HG03196 (cell line): ENCODE measurements around the gene CRYBG2.

ENCODE experiments used
- ATAC-seq: cut with Tn5 transposase; IDR thresholded peaks from one replicate; pipeline ENCODE4 v1.9.1; 2021; ENCODE audit not compliant: unreplicated experiment

CRYBG2 gene

DNA sequence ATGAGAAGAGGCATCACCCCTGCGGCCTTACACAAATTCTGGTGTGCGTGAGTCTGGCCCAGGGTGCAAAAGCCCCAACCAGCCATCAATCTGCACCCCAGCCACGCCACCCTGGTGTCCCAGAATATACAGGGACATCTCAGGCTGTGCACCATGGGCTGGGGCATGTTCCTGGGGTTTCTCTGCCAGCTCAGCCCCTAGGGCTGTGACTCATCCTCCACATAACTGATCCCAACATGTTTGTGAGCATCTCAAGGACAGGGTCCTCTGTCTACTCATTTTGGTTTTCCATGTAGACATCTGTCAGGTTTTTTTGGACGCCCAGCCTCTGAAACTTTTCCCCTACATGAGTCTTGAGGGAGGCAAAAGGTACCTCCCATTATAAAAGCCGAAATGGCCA is 18.1 kb upstream of the CRYBG2 start:
- ATAC-seq = no peak

DNA sequence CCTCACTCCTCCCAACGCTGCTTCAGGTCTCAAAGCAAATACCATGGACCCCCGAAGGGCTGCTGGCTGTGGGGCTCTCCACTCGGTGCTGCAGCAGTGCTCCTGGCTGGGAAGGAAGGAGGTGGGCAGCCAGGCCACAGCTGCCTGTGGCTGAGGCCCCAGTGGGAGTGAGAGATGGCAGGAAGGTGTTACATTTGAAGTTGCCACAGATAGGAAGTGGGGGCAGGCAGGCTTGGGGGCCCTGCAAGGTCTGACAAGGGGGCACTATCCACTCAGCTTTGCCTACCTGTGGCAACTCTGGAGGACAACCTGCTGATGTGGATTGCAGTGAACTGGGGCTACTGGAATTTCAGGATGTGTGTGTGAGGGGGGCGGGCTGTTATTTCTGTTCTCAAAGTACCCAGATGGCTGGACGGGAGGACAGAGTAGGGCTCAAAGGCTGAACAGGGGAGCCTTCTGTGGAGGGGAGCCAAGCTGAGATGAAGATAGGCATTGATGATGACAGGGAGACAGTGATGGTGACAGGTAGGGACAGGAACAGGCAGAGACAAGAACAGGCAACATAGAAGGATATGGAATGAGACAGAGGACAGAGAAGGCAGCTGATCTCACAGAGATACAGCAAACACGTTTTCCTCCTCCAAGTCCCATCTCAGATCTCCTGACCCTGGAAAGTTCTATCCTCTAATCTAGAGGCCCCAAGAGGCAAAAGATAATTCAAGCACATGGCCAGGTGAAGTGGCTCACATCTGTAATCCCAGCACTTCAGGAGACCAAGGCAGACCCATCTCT is 16.9 kb upstream of the CRYBG2 start:
- ATAC-seq = no peak

DNA sequence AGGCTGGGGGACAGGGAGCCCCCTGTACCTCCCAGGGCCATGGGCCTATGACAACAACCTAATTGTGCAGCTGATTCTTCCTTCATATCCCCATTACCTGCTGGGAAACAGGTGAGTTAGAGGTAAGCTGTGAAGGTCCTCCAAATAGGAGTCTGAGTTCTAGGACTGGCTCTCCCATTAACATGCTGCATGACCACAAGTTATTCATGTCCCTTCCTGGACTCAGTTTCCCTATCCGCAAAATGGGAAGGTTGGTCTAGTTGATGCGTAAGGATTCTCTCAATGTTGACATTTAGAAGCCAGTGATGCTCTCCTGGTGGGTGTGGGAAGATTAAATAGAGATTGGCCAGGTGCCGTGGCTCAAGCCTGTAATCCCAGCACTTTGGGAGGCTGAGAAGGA is 14.6 kb upstream of the CRYBG2 start:
- ATAC-seq = no peak

DNA sequence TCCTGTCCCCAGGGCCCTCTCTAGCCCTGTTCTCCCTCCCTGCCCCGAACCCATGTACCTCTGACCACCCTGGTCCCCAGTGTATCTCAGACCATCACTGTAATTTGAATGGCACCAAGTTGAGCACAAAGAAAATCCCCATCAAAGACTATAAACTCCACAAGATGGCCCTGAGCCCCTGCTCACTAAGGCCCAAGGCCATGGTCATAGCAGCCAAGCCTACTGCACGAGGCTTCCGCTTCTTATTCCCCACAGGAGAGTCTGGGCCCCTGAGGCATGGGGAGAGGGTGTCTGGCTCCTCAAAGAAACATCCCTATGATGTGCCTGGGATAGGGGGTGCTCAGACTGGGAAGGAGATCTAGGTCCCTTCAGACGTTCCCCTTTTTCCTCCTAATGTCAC is 14.1 kb upstream of the CRYBG2 start:
- ATAC-seq = no peak

DNA sequence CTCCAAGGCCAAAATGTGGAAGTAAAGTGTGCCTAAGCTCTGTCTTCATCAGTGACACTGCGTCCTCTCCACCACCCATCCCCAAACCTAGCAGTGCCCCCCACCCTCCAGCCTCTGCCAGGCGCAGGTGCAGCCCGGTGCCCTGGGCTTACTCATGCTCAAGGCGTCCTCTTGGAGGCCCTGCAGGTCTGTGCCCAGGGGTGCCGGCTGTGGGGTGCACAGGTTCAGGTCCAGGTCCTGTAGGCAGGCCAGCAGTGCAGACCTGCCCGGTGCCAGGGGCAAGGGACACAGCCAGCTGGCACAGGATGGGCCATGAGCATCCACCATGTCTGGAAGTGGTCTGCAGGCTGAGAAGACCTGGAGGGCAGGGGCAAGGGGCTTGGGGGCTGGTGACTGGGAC is 13.5 kb upstream of the CRYBG2 start:
- no peak for ATAC-seq

DNA sequence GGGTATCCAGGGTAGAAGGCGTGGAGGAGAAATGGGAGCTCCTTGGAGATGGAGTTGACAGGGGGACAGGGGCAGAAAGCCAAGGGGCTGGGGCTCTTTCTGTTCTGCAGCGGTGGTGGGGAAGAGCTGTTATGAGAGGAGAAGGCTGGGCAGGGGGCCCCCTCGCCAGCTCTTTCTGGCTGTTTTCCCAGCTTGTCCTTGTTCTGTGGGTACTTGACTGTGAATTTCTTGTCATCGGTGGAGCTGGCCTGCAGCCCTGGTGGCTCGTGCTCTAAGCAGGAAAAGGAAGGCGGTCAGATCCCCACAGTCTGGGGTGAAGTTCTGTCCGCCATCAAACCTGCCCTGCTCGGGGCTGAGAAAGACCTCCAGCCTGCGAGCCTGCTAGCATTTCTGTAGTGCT is 11.0 kb upstream of the CRYBG2 start:
- no peak for ATAC-seq

DNA sequence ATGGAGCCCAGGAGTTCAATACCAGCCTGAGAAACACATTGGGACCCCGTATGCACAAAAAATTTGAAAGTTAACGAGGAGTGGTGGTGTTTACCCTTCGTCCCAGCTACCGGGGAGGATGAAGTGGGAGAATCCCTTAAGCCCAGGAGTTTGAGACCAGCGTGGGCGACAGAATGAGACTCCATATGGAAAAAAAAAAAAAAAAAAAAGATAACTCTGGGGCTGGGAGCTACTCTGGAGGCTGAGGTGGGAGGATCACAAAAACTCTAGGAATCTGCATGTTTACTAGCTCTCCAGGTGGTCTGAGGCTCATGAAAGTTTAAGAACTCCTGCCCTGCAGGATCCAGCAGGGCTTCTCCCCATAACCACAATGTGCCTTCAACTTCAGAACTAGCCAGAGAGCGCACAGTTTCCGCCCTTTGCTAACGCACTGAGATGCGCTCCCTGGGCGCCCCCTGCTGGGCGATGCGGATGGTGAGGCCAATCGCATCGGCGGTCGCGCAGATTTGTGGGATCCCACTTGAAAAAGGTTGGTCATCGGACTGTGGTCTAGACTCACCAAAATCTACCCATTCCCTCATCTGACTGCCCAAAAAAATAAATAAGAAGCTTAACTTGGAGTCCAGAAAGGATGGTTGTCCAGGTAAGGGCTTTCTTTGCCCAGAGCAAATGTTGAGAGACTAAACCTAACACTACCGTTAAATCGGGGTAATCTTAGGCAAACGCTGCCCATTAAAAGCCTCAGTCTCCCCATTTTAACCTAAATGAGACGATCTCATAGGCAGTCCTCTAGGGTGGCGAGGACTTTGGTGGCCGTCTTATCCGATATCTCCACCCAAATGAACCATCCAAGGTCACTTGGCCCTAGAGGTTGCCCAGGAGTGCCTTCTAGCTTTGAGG is 9.9 kb upstream of the CRYBG2 start:
- ATAC-seq = no peak

DNA sequence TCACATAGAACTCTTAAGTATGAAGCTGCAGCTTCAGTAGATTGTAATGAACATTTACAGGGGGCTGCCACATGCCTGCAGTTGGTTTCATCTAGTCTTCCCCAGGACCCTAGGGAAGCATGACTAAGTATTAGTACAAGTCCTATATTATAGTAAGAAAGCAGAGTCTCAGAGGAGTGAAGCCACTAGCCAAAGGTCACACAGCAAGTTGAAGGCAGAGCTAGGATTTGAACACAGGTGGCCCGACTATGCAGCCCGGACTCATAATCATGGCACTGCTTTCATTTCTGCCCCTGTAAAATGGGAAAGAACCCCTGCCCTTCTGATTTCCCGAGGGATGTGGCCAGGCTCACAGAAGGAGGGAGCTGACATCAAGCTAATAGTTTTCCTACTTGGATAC is 8.4 kb upstream of the CRYBG2 start:
- no peak for ATAC-seq

DNA sequence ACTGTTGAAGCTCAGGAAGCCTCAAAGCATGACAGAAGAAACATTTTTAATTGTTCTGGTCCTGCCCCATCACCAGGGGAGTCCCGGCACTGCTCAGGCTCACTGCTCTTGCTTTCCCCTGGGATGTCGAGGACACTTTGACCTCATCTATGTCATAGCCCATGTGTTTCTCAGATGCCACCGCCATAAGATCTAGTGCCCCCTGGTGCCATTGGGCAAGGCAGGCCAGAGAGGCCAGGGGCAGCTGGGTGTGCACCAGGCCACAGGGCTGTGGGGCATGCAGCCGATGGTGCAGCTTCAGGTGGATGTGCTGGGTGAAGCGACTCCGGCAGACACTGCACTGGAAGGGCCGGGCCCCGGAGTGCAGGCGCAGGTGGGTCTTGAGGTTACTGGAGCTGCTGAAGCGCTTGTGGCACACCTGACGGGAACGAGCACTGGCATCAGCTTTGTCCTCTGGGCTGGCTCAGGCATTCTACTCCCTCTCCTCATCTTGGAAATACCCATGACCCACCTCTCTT is 7.7 kb upstream of the CRYBG2 start:
- no peak for ATAC-seq

DNA sequence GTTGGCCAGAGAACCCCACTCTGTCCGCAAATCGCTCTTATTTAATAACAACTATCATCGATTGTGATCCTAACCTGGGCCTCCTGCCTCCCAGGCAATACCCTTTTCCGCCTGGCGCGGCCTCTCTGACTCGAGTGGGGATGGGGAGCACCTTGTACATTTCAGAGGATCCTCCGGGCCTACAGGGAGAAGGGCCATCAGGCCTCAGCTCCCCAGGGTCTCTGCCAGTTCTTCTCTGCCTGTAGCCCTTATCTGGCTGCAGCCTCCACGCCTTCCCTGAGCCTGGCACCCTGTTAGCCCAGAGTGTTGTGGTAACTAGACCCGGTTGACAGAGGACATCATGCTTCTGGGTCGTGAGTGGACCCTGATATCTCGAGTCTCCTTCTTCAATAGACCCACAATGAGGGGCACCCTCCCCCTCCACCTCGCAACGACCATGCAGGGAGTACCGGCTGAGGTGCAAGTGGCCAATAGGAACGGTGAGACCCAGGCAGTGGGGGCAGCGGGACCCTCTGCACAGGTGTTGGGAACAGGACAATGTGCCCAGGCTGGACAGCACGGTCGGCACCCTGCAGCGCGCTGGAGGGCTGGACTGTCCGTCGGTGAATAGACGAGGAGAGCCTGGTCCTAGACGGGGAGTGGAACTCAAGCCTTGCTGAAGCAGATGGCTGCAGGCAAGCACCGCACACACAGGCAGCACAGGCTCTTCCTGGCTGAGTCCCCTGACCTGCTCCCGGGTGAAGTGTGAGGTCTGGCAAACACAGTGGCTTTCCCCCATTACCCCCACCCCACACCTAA is 7.1 kb upstream of the CRYBG2 start:
- no peak for ATAC-seq

DNA sequence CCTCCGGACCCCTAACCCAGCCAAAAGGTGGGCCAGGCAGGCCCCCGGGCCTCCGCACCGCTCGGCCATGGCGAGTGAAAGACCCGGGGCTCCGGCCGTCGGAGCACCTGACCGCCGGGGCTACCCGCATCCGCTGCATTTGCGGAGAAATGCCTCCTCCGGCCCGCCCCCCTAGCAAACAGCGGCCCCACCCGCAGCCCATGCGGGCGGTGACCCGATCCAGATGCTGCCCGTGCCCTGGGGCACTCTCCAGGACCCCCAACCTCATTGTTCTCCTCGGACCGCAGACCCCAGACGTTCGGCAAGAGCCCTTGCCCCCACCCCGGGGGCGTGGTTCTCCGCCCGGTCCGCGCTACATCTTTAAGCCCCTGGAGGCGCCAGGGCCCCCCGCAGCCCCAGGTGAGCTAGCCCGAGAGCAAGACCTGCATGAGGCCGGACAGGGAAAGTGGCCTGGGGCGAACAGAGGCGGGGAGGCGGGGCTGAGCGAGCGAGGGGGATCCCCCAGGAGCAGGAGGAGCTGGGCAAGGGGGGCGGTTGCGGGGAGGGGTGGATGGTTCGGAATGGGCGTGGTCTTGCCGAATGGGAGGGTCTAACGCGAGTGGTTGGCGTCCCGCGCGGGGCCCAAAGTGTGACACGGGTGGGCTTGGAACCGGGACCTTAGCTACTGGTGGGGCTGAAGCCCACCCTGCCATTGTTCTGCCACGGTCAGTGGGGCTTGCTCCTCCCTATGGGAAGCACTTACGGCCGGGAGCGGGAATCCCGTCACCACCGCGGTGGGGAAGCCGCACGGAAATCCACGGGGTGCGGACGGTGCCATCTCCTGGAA is 6.3 kb upstream of the CRYBG2 start:
- ATAC-seq = no peak

DNA sequence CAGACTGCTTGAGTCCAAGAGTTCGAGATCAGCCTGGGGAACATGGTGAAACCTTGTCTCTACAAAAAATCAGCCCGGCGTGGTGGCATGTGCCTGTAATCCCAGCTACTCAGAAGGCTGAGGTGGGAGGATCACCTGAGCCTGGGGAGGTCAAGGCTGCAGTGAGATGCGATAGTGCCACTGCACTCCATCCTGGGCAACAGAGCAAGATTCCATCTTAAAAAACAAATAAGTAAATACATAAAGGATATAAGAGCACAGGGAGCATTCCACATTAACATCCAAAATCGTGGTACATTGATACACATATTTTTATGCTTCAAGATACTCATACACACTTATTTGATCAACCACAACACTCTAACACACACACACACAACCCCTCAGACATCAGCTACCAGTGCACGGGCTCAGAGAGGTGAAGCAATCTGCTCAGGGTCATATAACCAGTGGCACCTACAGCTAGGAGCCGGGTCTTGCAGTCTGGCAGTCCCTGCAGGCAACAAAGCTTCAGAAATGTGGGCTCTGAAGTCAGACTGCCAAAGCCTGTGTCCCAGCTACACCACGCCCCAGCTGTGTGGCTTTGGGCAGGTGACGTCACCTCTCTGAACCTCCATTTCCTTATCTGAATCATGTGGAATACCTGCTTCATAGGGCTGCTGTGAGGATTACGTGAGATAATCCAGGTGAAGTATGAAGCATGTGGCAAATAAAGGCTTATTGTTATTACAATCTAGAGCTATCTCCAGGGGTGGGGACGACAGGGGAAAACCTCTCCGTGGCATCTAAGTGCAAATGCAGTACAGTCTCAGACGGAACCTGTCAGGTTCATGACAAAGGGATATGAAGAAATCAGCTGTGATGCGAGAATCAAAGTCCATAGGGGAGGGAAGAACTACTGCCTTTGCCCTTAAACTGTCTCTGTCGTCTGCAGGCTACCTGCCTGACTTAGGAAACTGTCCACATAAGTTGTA is 4.8 kb upstream of the CRYBG2 start:
- ATAC-seq = no peak

DNA sequence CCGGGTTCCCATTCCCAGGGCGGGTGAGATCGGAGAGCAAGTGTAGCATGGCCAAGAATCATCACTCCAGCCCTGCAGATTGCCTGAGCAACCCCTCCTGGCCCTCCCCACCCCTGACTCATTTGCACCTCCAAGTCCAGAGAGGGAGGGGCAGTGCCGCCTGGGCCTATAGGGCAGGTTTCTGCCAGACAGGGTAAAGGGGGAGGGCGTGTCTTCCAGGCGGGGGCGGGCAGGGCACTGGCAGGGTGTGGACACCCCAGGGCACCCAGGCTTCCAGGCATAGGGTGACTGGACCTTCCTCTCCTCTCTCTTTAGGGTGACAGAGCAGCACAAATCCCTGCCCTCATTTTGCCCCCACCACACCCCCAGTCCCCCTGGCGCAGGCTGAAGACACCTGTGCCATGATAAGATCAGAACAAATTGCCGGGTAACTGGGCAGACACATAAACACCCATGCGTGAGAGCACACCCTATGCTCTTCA is 3.2 kb upstream of the CRYBG2 start:
- no peak for ATAC-seq

DNA sequence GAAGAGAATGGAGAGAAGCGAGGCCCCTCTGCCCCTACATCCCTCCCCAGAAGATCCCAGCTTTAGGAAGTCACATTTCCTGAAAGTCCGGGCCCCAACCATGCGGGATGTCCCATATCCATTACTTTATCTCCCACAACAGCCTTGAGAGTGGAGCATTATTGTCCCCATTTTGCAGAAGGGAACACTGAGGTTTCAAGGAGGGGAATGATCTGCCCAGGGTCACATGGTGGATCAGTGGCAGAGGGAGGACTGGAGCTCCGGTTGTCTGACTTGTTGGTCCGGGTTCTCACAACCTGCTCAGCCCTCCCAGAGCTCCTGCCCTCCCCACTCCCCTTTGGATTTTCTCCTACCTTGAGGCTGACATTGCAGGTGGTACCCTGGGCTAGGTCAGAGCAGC is 2.2 kb upstream of the CRYBG2 start:
- no peak for ATAC-seq

DNA sequence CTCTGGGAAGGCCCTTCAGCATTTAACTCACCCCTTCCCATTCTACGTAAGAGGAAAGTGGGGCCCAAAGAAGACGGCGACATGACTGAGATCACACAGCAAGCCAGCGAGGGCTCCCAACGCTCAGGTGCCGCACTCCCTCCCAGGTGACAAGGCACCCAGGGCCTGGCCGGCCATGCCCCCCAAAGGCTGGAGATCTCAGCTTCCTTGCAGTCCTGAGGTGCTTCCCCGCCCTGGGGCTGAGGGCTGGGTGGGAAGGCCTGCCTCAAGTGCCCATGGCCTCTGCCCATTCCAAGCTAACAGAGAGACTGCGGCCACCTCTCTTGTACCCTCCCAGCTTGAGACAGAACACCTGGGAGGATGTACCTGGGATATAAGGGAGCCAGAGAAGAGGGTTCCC is 1.0 kb upstream of the CRYBG2 start:
- no peak for ATAC-seq

DNA sequence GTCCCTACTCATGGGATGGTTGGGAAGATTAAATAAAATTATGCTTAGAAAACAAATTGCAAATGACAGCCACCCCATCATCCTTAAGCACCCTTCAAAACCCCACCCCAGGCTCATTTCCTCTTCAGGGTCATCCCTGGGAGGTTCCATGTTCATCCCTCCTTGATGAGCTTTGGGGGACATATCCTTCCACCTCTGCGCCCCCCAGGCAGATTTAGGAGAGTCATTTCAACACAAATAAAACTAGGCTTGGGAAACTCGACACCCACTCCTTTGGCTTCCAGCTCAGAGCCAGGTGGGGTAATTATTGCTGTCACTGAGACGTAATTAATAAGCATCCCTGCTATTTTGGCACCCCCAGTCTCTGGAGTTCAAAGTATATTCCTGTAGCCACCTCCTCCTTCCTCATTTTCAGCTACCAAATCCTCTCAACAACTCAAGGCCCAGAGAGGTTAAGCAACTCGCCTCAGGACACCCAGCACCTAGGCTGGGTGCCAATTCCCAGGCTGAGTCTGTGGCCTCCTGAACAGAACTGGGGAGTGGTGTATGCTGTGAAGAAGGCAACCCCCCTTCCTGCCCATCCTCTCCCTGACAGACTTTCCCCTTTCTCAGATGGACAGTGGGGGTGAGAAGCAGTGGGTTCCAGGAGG is 595 bp downstream of the CRYBG2 start:
- no peak for ATAC-seq

DNA sequence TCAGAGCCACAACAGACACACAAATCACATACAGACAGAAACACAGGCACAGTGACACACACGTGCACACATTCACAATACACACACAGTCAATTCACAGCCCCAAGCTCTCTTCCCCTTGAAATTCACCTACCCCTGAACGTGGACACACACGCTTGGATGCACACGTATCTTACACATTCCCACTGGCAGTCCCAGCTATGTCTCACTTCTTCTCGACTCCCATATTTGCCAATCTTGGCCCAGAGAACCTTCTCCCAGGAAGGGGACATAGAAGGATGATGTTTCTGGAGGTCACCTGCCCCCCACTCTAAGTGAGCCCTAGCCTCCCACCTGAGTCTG is 1.6 kb downstream of the CRYBG2 start:
- no peak for ATAC-seq

DNA sequence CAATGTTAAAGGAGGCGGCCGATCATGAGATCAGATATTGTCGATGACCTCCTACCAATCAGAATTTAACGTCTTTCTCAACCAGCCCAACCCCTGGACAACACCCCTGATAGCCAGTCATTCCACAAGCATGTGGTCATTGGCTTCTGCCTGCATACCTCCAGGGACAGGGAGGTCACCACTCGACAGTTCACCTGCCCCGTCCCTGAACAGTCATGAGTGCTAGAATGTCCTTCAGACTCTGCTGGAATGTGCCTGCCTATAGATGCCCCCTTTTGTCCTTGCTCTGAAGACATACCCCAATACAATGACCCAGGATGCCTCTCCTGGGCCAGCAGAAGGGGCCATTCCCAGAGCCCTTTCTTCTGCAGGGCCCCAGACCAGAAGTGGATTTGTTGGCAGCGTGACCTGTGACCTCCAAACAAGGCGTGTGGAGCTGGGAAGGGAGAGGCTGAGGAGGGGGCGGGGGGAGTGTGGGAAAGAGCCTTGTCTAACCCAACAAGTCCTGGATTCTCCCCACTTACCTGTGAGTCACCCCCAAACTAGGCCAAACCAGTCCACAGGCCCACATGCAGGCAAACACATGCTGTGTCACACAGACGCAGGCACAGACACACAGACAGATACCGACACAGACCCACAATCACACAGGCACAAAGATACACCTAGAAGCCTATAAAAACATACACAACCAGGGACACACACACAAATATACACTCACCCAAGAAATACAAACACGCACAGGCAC is 2.2 kb downstream of the CRYBG2 start:
- ATAC-seq = no peak
